GM19468 (cell line): Measurements from ENCODE around the gene VIP.

Experiments used
- ATAC-seq: cut with Tn5 transposase; IDR thresholded peaks from one replicate; pipeline ENCODE4 v1.9.1; 2021; ENCODE audit warnings: mild to moderate bottlenecking, moderate library complexity, moderate number of reproducible peaks; ENCODE audit not compliant: unreplicated experiment; ENCODE audit errors: extremely low read depth

The VIP gene

DNA sequence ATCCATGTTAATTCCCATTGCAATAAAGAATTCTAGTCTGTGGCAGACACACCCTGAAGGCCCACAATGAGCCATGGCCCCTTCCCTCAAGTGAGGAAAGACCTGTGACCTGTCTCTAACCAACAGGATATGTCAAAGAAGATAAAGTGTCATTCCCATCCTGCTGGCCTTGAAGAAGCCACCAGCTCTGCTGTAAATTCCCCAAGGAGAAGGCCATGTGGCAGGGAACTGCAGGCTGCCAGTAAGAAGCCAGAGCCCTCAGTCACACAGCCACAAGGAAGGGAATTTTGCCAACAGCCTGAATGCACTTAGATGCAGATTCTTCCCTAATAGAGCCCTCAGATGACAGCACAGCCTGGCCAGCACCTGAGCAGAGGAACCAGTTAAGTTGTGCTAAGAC, 24.8 kb downstream of the VIP start:
- ATAC-seq = no peak

DNA sequence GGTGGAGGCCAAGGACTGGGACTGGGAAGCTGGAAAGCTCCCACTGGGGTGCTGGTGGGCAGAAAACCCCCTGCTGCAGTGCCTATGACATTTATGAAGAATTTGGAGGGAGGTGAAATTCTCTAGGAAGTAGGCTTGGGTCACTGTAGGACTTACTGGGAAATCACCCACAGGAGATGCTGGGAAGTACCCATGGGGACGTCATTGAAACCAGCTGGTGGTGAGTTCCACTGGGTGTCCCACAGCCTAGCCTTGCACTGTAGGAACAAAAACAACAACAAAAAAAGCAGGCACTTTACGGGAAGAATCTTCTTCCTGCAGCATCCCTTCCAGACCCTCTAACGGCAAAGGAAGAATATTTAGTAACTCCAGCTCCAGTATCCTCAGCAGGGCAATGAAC, 26.2 kb downstream of the VIP start:
- ATAC-seq = no peak

DNA sequence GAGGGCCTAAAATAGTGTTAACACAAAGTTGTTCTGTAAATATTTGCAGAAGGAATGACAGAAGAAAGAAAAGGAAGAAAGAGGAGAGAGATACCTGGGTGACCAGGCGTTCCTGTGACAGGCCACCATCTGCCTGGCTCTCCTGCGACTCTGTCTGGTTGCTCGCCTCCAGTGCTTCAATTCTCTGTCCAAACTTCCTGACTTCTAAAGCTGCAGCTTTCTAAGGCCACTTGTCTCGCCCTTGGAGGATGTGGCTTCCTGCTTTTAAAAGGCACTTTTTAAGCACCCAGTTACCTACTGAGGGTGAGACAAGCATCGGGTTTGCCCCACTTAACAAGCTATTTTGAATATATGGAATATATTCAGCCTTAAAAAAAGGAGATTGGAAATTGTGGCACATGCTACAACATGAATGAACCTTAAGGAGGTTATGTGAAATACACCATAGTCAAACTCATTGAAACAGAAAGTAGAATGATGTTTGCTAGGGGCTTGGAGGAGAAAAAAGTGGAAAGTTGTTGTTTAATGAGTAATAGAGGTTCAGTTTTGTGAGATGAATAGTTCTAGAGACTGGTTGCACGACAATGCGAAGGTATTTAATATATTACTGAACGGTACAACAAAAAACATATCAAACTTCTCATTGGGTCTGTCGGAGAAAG, 32.8 kb downstream of the VIP start:
- ATAC-seq = no peak

DNA sequence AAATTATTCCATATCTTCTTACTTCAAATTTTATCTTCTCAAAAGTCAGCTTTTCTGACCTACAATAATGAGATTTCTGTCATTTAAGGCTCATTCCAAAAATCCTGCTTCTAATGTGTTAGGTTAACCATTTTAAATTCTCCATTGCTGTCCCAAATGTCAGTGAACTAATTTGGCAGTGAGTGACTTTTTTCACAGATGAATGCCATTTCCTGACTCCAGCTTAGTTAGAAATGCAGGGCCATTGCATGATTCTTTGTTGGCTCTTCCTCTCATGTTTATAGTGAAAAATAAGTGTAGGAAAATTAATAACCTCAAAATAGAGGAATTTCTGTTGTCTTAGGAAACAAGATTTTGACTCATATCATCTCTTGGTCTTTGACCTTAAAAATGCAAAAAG, 44.1 kb downstream of the VIP start:
- ATAC-seq = no peak

DNA sequence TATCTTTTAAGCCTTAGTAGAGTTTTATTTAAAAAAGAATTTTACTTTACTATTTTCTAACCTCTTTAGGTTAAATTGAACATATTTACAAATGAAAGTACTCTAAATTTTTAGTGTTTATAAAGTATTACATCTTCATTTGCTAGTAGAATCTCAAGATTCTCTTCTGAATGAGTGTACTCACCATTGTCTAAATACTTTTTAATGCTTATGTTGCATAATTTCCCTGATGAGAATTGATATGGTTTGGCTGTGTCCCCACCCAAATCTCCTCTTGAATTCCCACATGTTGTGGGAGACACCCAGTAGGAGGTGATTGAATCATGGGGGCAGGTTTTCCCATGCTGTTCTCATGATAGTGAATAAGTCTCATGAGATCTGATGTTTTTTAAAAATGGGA, 53.6 kb downstream of the VIP start:
- no peak for ATAC-seq
